GM18520 (cell line): Measurements from ENCODE around the gene MFN2.
"Not testable (repeated sequence)": the region's sequence is repeated elsewhere in the genome, so short reads cannot be mapped to it uniquely, and the experiment has no call there.

Experiments used
- ATAC-seq: cut with Tn5 transposase; IDR thresholded peaks from one replicate; pipeline ENCODE4 v1.9.1; 2021; ENCODE audit not compliant: unreplicated experiment

Gene MFN2

DNA sequence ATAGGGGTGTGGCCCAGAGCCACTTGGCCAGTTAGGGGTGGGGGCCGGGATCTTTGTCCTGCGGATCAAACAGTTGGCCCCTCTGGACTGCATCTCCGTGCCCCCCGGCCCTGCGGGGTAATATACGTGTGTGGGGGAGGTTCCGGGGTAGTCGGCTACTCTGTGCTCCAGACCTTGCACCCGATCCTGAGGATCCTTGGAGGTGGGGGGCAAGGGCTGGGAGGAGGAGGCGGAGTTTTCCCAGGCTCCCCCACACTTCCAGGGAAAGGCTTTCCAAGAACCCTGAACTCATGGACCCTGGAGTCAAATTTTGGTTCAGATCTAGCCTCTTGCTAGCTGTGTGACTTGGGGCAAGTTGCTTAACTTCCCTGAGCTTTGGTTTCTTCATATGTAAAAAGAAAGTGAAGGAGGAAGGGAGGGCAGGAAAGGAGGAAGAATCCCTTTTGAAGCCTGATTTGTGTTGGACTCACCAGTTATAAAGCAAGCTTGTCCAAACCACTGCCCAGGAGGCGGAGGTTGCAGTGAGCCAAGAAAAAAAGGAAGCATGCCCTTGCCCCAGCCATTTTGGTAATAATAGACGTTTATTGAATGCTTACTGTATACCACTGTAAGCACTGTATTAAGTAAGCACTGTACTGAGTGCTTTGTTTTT lies 39.7 kb downstream of the MFN2 start:
- no peak for ATAC-seq

DNA sequence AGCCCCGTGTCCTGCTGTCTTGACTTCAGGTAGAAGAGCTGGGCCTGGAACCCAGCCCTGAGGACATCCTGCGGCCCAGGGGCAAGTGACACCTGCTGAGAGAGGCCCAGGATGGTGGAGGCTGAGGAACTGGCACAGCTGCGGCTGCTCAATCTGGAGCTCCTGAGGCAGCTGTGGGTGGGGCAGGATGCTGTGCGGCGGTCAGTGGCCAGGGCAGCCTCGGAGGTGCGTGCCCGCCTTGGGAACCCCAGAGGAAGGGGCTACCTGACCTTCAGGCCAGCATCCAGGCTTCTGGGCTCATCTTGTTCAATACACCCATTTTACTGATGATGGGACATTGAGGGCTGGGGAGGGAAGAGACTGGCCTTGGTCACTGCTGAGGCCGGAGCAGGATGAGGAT lies 41.4 kb downstream of the MFN2 start:
- no peak for ATAC-seq

DNA sequence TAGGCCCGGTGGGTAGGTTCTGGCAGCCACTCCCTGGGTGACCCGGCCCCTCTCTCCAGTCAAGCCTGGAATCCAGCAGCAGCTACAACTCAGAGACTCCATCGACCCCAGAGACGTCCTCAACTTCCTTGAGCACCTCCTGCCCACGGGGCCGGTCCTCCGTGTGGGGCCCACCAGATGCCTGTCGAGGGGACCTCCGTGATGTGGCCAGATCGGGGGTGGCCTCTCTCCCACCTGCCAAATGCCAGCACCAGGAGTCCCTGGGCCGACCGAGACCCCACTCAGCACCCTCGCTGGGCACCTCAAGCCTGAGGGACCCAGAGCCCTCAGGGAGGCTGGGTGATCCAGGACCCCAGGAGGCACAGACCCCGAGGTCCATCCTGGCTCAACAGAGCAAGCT lies 41.8 kb downstream of the MFN2 start:
- ATAC-seq: no peak

DNA sequence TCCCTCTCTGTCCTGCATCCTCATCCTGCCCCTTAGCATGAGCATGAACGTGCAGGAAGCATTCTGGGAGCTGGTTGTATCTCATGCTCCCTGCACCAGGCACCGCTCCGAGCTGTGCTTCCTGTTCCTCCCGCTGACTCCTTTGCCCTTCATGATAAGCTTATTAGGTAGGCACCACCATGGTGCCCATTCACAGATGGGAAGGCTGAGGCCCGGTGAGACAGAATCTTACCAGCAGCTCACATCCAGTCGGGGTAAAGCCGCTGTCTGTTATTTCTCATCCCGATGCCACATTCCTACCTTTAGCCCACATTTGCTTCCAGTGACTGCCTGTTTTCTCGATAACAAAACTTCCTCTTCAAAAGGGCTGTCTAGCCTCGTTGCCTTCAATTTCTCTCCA lies 46.3 kb downstream of the MFN2 start:
- no peak for ATAC-seq

DNA sequence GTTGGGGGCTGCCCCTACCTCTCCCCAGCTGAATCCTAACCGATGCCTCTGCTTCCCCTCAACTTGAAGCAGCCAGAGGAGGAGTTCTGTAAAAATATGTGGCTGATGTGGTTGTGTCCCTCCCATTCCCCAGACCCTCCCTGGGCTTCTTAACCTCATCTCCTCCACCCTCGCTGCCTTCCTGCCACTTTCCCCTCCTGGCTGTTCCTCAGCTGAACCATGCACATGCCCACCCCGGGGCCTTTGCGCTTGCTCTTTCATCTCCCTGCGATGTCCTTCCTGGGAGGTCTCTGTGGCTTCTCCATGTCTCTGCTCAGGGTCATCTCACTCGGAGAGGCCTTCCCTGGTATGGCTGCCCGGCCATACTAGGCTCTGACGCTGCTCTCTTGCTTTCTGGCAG lies 48.0 kb downstream of the MFN2 start:
- ATAC-seq: no peak

DNA sequence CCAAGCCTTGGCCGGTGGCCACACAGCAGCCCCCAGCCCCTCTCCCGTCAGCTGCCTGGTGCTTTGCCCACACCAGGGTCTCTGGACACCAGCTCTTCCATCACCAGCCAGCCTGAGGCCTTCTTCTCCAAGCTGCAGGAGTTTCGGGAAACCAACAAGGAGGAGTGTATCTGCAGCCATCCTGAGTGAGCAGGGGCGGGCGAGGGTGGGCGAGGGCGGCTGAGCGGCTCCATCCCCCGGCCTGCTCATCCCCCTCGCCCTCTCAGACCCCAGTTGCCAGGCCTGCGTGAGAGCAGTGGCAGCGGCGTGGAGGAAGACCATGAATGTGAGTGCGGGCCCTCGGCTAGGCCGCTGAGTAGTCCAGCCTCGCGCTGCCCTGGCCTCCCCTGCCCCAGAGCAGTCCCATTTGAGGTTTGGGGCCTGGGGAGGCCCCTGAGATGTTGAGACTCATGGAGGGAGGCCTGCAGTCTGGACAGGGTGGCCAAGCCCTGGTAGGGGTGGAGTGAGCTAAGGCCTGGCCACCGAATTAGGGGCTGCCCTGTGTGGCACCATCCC lies 48.8 kb downstream of the MFN2 start:
- no peak for ATAC-seq

DNA sequence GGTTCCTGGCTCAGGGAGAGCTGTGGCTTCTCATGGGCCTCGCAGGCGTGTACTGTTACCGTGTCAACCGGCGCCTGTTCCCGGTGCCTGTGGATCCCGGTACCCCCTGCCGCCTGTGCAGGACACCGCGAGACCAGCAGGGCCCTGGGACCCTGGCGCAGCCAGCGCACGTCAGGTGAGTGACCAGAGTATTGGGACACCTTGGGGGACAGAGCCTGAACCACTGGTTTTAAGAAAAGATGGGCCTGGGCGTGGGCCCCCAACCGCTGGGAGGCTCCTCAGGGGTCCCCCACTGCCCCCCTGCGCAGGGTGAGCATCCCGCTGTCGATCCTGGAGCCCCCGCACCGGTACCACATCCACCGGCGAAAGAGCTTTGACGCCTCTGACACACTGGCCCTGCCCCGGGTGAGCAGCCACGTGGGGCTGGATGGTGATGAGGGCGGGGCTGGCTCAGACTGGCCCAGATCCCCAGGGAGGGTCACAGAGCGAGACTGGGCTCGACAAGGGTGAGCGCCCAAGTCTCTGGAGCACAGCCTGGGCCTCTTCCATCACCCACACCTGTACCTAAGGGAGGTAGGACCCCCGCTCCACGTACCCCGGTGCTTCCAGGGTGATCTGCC lies 49.6 kb downstream of the MFN2 start:
- ATAC-seq: no peak

DNA sequence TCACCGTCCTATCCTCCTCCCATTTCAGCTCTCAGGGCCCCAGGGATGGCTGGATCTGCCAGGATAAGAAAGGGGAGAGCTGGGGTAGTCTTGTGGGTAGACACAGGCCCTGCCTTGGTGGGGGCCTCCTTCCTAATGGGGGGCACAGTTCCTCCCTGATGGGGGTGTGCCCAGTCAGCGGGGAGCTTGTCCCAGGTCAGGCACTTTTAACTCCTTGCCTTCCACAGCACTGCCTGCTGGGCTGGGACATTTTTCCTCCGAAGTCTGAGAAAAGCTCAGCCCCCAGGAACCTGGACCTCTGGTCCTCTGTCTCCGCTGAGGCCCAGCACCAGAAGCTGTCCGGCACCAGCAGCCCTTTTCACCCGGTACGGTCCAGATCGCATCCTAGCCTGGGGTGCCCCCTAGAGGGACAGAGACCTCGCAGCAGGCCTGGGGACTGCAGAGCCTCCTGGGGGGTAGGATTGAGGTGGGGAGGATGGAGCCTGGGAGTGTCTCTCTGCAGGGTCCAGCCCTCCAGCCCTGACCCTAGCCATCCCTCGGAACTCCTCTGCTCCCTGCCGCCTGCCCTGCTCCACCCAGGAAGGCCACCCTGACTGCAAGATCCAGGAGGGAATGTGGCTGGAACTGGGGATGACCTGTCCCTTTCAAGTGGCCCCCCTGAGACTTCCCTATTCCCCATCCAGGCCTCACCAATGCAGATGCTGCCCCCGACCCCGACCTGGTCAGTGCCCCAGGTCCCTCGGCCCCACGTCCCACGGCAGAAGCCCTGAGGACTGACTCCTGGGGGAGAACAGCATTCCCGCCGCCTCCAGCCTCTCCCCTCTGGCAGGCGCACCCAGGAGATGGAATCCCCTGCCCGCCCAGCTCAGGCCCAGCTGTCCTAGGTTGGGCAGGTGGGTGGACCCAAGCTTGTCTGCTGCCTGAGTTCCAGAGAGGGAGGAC lies 51.1 kb downstream of the MFN2 start:
- ATAC-seq: no peak

DNA sequence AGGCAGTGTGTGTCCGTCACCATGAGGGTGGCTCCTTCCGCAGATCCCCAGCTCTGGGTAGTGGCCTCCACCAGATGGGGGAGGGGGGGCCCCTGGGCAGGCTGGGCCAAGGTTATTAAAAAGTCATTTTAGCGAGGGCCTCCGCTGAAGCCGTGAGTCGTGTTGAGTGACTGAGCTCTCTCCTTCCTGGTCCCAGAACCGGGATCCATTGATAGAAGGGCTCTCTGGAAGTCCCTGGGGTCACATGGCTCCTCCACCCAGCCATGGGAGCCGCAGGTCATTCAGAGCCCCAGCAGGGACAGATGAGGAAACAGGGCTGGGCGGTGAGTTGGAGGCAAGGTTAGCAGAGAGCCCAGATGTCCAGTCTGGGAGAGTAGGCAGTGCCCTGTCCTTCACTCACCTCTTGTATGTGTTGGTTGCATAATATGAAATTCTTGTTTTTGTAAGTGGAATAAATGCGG lies 51.9 kb downstream of the MFN2 start:
- ATAC-seq: no peak

DNA sequence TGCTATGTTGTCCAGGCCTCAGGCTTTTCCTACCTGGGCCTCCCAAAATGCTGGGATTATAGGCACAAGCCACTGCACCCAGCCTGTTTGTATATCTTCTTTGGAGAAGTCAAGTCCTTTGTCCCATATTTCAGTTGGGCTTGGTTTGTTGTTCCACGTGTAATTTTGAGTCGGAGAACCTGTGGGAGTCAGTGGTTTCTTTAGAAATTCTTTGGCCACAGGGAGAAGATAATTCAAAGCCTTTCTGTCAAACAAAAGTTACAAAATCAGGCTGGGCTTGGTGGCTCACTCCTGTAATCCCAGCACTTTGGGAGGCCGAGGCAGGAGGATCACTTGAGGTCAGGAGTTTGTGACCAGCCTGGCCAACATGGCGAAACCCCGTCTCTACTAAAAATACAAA lies 53.2 kb downstream of the MFN2 start:
- ATAC-seq: not testable (repeated sequence)

DNA sequence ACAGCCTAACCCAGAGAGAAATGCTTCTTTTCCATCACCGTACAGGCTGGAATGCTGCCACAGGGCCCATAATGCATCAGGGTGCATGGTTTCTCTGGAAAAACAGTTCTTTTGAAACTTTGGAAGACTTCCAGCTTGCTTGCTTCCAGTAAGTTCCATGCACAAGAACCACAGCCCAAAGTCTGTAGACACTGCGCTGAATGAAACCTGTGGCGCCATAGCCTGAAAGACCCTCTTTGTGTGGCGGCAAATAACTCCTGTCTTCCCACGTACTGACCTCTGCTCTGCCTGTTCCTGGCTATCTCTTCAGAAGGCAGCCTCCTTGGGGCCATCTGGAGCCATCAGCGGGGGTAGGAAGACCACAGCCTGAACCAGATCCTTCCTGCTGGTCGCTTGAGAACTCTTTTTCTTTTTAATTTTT lies 54.1 kb downstream of the MFN2 start:
- no peak for ATAC-seq

DNA sequence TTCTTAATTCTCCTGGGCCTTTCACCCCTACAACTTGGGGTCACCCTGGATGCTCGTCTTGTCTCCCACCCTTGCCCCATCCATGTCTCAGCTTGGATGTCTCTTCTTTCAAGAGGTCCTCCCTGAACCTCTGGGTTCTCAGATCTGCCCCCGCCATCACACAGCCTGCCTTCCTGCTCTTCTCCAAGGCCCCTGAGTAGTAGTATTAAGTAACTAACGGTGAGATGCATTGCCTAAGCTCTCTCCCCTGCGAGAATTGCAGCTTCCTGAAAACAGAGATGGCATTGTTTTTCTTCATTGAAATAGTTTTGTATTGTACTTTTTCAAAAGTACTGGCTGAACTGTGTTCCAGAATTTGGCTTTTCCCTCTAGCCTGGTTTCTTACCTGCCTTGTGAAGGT lies 55.1 kb downstream of the MFN2 start:
- no peak for ATAC-seq

DNA sequence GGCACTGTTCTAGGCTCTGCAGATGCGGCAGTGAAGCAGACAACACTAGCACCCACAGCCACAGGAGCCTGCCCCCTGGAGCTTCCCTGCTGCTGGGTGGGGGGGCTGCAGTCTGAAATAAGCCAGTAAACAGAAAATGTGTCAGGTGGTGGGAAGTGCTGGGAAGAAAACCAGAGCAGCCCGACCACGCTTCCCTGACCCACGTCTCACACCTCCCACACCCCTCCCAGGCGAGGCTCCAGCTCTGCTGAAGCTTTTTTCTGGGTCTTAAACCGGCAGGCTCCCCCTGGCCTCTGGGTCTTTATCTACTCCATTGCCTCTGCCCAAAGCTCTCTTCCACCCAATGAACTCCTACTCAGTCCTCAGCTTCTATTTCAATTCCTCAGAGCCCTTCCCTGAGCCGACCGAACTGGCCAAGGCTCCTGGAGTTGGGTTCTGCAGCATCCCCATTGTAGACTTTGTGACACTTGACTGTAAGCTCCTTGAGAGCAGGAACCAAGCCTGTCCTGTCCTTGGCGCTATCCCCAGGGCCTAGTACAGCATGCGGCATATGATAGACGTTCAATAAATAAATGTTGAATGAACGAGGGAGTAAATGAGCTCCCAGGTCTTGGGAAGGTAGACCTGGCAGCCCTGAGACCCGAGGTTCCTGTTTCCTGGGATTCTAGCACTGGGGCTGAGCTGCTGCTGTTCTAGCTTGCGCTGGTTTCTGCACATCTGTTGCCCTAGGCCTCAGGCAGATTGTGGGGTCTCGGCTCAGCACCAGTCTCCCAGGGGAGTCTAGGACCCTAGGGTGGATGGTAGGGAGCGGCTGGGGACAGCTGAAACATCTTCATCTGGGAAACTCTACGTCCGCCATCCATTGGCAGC lies 57.5 kb downstream of the MFN2 start:
- no peak for ATAC-seq

DNA sequence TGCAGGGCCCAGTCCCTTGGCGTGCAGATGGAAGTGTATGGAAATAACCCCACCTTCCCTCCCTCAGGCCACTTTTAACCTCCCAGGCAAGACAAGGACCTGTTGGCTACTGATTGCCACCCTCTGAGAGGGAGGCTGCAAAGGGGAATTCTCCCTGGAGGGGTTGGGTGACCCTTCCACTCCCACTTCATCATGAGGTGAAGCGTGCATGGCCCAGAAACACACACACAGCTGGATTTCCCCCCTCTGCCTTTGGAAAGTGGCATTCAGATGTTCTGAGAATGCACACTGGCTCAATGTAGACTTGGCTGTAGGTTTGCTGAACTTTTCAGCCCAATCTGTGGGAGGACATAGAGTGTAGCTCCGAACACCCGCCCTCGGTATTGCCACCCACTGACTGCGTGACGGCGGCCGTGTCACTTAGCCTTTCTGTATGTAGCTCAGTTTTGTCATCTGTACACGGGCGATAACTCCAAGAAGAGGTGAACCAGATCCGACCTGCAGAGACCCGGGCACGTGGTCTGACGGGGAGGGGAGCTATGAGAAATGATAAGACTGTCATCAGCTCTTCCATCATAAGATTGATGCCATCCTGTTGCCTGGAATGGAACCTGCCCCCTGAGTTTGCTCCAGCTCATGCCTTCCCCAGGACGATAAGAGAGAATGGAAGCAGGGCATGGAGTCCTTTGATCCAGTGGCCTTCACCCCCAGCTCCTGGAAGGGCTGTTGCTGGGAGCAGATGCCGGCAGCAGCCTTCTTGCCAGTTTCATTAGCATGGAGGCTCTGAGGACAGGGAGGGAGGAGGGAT lies 58.3 kb downstream of the MFN2 start:
- ATAC-seq: no peak

DNA sequence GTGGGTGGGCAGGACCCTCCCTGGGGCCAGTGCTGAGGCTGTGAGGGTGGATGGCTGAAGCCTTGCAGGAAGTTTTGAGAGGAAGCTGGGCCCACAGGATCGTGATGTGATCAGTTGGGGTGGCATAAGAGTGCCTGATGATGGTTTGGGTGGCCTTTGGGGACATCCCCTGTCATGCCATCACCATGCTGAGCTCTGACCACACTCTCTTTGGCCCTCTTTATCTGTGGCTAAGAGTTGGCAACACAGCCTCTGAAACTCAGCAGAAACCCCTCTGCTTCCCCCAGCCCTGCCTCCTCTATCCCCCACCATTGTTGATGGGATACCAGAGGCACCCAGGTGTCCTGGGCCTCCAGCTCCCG lies 58.9 kb downstream of the MFN2 start:
- ATAC-seq: no peak

DNA sequence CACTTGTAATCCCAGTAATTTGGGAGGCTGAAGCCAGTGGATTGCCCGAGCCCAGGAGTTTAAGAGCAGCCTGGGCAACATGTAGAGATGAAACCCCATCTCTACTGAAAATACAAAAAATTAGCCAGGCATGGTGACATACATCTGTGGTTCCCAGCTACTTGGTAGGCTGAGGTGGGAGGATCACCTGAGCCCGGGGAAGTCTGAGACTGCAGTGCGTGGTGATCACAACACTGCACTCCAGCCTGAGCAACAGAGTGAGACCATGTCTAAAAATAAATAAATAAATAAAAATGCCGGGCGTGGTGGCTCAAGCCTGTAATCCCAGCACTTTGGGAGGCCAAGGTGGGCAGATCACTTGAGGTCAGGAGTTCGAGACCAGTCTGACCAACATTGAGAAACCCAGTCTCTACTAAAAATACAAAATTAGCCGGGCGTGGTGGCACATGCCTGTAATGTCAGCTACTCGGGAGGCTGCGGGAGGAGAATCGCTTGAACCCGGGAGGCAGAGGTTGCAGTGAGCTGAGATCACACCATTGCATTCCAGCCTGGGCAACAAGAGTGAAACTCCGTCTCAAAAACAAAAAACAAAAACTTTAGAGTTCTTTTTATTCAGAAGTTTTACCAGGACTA lies 59.7 kb downstream of the MFN2 start:
- ATAC-seq: not testable (repeated sequence)

DNA sequence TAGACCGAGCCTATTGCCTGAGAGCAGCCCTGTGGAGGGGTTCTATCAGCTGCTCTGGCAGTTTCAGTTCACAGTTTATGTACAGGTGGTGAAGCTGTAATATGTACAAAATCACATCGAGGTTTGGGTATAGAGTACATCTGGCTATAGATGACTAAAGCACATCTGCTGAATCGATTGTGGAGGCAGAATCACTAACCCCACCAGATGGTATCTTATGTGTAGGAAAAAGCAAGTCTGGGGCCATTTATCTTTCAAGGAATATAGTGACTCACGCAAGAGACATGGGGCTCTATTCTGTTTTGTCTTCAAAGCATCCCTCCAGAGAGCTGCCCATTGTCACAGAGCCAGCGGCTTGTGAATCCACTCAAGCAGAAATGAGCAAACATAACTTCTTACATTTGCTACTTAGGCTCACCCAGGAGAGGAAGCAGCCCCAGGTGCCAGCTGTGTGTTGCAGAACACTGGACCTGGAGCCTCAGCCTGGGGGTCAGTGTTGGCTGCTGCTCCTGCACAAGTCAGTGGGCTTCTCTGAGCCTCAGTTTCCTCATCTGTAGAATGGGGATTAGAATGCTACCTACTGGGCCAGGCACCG lies 60.3 kb downstream of the MFN2 start:
- peak; percentile 66 for ATAC-seq

DNA sequence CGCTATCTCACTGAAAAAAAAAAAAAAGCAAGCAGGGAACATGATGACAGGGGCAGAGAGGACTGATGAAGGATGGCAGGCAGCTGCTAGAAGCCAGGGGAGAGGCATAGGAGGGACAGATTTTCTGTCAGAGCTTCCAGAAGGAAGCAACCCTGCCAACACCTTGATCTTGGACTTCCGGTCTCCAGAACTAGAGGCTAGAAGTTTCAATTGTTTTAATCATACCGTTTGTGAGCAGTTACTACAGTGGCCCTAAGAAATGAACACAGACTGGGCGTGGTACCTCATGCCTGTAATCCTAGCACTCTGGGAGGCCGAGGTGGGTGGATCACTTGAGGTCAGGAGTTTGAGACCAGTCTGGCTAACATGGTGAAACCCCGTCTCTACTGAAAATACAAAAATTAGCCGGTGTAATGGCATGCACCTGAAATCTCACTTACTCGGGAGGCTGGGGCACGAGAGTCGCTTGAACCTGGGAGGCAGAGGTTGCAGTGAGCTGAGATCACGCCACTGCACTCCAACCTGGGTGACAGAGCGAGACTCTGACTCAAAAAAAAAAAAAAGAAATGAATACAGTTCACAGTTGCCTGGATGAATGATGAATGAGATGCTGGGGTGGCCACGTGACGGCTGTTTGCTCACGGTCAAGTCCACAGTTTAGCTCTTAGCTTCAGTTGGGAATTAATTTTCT lies 64.1 kb downstream of the MFN2 start:
- ATAC-seq: not testable (repeated sequence)
